AG09319 (cell line): ENCODE results near the gene PEX14.

Experiments used
- DNase-seq: peaks from one replicate; pipeline ENCODE4 v3.0.0-alpha.2; 2010; ENCODE audit warnings: low read depth; ENCODE audit errors: extremely low read depth
- TF ChIP-seq, protein P1 (sequence below): IDR thresholded peaks from 2 replicates; pipeline ENCODE4 v1.5.1; 2011; ENCODE audit warnings: low read depth, mild to moderate bottlenecking, inconsistent platforms, low read length, moderate library complexity

The PEX14 gene

DNA sequence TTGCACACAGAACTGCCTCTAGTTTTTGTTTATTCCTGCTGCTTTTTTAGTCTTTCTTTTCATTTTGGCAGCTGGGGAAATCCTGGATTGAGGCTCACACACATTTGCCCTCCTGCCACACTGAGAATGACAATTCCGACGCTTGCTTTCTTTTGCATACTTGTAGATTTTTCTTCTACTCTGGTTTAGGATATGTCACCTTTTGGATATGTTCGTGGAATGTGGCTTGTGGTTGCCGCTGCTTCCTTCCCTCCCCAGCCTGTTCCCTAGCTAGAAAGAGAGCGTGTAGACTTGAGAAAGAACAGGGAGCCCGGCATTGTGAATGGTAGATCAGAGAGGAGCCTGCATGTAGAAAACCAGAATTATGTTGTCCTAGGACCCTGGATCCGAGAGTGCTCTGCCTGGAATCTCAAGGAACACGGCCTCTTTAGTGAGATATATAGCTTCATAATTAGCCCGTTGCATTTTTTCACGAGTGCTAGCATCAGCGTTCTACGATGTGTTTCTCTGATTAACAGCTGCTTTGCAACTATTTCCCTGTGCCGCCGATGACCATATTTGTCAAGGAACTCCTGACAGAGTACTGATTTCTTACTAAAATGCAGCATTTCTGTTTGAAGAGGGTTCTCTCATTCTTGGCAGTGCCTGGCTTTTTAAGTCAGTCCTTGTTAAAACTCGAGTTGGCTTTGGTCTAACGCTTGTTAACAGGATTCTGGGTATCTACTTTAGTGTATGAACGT is 56.2 kb downstream of the PEX14 start:
- TF ChIP-seq, protein P1, sequence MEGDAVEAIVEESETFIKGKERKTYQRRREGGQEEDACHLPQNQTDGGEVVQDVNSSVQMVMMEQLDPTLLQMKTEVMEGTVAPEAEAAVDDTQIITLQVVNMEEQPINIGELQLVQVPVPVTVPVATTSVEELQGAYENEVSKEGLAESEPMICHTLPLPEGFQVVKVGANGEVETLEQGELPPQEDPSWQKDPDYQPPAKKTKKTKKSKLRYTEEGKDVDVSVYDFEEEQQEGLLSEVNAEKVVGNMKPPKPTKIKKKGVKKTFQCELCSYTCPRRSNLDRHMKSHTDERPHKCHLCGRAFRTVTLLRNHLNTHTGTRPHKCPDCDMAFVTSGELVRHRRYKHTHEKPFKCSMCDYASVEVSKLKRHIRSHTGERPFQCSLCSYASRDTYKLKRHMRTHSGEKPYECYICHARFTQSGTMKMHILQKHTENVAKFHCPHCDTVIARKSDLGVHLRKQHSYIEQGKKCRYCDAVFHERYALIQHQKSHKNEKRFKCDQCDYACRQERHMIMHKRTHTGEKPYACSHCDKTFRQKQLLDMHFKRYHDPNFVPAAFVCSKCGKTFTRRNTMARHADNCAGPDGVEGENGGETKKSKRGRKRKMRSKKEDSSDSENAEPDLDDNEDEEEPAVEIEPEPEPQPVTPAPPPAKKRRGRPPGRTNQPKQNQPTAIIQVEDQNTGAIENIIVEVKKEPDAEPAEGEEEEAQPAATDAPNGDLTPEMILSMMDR, result no peak
- DNase-seq, result no peak

DNA sequence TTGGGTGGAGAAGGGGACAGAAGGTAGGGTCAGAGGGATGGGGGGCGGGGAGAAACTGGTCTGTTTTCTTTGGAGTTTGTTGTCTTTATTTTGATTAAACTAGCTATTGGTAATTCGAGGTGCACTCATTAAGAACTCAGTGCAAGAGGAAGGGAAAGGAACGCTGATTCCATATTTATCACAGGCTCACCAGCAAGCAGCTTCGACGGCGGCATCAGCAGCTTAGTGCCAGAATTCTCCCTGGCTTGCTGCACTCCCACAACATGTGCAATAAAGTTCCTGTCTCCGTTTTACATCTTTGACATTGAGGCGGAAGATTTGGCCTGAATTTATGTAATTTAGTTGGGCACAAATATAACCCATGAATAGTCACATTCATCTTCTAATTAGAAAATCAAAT is 57.6 kb downstream of the PEX14 start:
- DNase-seq, result no peak
- TF ChIP-seq, protein P1, result no peak

DNA sequence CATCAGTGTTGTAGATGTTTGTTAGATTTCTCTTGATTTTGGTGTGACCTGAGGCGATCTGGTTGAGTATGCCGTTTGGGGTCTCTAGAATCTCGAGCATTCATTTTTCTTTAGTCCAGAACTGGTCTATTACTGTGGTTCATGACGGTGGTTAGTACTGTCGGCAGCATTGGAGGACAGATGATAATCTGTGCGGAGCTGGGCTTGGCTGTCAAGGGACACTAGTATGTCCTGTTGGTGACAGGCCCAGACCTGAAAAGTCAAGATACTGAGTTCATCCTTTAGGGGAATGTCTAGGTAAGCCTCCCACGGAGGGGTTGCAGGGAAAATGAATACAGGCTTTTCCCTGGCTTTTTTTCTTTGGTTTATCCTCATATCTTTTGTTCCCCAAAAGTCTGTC is 59.8 kb downstream of the PEX14 start:
- TF ChIP-seq, protein P1, result no peak
- DNase-seq, result no peak

DNA sequence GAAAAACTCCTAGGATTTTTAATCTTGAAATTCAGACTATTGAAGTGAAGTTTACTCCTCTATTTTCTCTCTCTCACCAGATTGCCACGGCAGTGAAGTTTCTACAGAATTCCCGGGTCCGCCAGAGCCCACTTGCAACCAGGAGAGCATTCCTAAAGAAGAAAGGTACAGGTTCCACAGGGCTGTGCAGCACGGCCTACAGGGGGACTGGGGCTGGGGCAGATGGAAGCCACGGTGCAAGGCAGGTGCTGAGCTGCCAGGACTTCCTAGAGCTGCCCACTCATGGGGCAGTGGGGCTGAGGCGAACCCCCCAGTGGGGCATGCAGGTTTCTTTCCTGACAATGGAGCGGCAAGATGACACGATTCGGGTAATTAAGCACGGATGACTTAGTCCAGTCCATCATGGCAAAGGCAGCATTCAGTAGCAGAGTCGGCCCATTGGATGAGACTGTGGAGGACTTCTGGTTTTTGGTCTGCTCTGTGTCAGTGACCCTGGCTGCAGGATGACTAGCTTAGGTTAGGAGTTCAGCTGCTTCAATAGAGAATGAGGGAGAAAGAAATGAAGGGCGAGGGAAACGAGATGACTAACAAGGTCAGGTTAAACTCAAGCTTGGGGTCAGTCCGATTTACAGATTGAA is 61.5 kb downstream of the PEX14 start:
- no peak for DNase-seq
- TF ChIP-seq, protein P1, result no peak

DNA sequence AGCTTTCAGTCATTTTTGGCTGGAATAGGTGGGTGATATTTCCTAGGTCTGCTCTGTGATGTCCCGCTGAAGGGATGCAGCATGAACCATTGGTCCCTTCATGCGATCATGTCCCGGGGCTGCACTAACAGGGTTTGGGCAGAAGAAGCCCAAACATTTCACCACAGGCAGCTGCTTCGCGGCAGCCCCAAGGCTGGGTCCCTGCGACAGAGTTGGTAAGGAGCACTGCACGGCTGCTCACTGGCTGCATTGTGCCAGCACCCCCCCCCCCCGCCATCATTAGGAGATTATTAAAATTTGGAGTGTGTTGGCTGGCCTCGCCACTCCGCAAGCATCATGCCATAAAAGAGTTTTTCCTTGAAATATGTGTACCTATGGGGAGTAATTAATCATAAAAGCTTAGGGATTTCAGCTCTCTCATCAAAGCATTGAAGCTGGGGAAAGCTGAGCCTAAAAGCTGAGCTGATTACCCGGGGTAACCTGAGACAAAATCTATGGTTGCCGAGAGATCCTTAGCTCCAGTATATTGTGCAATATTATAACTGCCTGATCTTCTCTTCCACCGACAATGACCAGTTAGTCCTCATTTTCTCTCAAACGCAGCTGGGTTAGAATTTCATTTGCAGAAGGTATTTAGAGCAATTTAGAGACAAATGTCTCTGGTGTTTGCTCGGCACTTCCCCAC is 62.5 kb downstream of the PEX14 start:
- DNase-seq, result no peak
- TF ChIP-seq, protein P1, result no peak

DNA sequence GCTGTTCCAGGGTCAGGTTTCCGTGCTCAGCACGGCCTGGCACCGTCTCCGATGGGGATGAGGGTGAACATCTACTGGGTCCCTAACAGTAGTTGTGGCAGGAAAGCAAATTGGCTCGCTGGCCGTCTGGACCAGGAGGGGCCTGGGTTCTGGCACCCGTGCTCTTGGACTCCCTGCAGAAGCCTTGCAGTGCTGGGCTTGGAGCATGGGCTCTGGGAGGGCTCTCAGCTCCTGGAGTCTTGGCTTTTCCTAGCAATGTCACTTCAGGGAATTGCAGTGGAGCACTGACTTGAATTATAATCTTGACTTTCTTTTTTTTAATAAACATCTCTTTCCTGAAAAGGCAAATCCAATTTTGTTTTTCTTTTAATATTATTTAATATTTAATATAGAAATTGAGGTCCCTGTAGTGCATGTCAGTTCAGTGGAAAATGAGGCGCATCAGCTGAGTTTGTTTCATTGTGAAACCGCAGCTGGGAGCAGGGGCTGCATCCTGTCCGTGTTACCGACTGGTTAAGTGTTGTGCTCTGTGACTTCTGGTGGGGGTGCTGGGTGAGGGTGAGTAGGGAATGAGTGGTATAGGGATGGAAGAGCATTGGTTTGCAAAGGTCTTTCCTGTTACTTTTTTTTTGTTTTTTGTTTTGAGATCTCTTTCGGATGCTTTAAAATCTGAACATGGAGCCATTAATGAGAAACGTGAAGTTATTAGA is 64.1 kb downstream of the PEX14 start:
- TF ChIP-seq, protein P1, result no peak
- no peak for DNase-seq
